K562 (cell line): ENCODE results near the gene HHLA2. TPM values are rescaled to one million over a fixed set of nuclear protein-coding genes. Genes with fewer than 3 reads are reported as not detected.

ENCODE experiments used
- ATAC-seq: fragments of 200-7000 bp; cut with Tn5 transposase; 3 replicates; pipeline ENCODE4 v1.9.1; 2020; ENCODE audit warnings: moderate library complexity
- BruUV-seq: library from RNA; stranded (reverse); fragments of 400-500 nt; replicated peaks from 2 replicates; lab custom pipeline; 2021; lab: Mats Ljungman, UMichigan
- CTCF ChIA-PET: fragments of 300-600 bp; formaldehyde crosslinking; extraction: SDS; loops from one replicate; lab custom pipeline; 2021; ENCODE audit warnings: low intra/inter-chr PET ratio; lab: Yijun Ruan, JAX
- POLR2A ChIA-PET: fragments of 300-600, 350-650 bp; sonication (Branson Sonifier 250); formaldehyde crosslinking; extraction: SDS; loops from one replicate; lab custom pipeline; 2021; ENCODE audit warnings: antibody characterized with exemption, inconsistent platforms; lab: Yijun Ruan, JAX
- DNase-seq, 4 experiments: peaks; one replicate each; pipeline versions ENCODE4 v3.0.0 to v3.0.0-alpha.2; 2011 to 2018; ENCODE audit warnings: low spot score in 3 of 4, mixed read lengths in 3 of 4; ENCODE audit errors: extremely low read depth in 1 of 4
- FAIRE-seq: peaks from 2 replicates; lab custom pipeline; 2011; peaks lifted over from hg19 to GRCh38; lab: Jason Lieb, UNC
- H2AFZ ChIP-seq: 2 replicates; pipeline ENCODE4 v1.6.0; 2011; ENCODE audit warnings: low read depth, low read length, control low read depth, inconsistent platforms
- H3K27ac ChIP-seq: fragments of 200-600 bp; 3 replicates; pipeline ENCODE4 v1.8.0; 2011; ENCODE audit warnings: low read depth, mild to moderate bottlenecking, control low read depth, inconsistent platforms, low read length, moderate library complexity, mixed read lengths; ENCODE audit errors: extremely low read depth
- H3K27me3 ChIP-seq, 2 experiments: fragments of 300-600 bp in 1 of 2; 2 replicates in 1 of 2; 3 replicates in 1 of 2; pipeline versions ENCODE4 v1.6.0 to v1.8.0; 2011; ENCODE audit warnings: inconsistent platforms in 2 of 2, low read length in 2 of 2, mild to moderate bottlenecking in 1 of 2, mixed read lengths in 1 of 2, moderate library complexity in 1 of 2; ENCODE audit not compliant: control insufficient read depth in 2 of 2, insufficient read depth in 2 of 2
- H3K36me3 ChIP-seq: fragments of 300-600 bp; 3 replicates; pipeline ENCODE4 v1.8.0; 2011; ENCODE audit warnings: mild to moderate bottlenecking, low read length, inconsistent platforms; ENCODE audit not compliant: control insufficient read depth, insufficient read depth
- H3K4me1 ChIP-seq, 2 experiments: fragments of 200-600 bp in 1 of 2; replicated peaks in 1 of 2; 2 replicates in 1 of 2; 3 replicates in 1 of 2; pipeline versions ENCODE4 v1.5.1 to v1.8.0; 2011; ENCODE audit warnings: inconsistent platforms in 2 of 2, low read length in 2 of 2, mild to moderate bottlenecking in 1 of 2, mixed read lengths in 1 of 2, moderate library complexity in 1 of 2; ENCODE audit not compliant: control insufficient read depth in 2 of 2, insufficient read depth in 2 of 2
- H3K4me2 ChIP-seq: 2 replicates; pipeline ENCODE4 v1.6.1; 2011; ENCODE audit warnings: low read length, control low read depth, inconsistent platforms, mixed read lengths; ENCODE audit not compliant: insufficient read depth
- H3K4me3 ChIP-seq: fragments of 200-600 bp; sonication (generic), shearing (Covaris generic); 2 replicates; pipeline ENCODE4 v1.5.1; 2016; ENCODE audit warnings: control low read depth, inconsistent platforms
- H3K79me2 ChIP-seq: fragments of 200-600 bp; 3 replicates; pipeline ENCODE4 v1.8.0; 2011; ENCODE audit warnings: low read length, inconsistent platforms; ENCODE audit not compliant: control insufficient read depth, insufficient read depth
- H3K9ac ChIP-seq, 2 experiments: 2 replicates each; pipeline versions ENCODE4 v1.6.0 to v1.6.1; 2011; ENCODE audit warnings: low read depth in 2 of 2, low read length in 2 of 2, control low read depth in 1 of 2, inconsistent platforms in 1 of 2, mild to moderate bottlenecking in 1 of 2, mixed read lengths in 1 of 2; ENCODE audit not compliant: insufficient read depth in 1 of 2
- H3K9me1 ChIP-seq: one replicate; pipeline ENCODE4 v1.6.0; 2011; ENCODE audit warnings: inconsistent platforms, mild to moderate bottlenecking, low read length, moderate library complexity; ENCODE audit not compliant: control insufficient read depth, insufficient read depth
- H3K9me3 ChIP-seq: replicated peaks from 2 replicates; pipeline ENCODE4 v1.5.1; 2011; ENCODE audit warnings: low read depth, low read length, inconsistent platforms; ENCODE audit not compliant: control insufficient read depth, insufficient read depth
- H4K20me1 ChIP-seq: replicated peaks from 2 replicates; pipeline ENCODE4 v1.6.1; 2011; ENCODE audit warnings: low read length, inconsistent platforms, mixed read lengths; ENCODE audit not compliant: control insufficient read depth, insufficient read depth
- ZNF717 ChIP-seq: fragments of 250-450 bp; sonication (Bioruptor Pico); IDR thresholded peaks from 2 replicates; pipeline ENCODE4 v1.5.0; 2021
- WGBS: fragments of 100-300 bp; shearing (Covaris generic); methylation state at CpG from one replicate; pipeline ENCODE4 v1.1.6; 2016; ENCODE audit warnings: low coverage, mixed read lengths; ENCODE audit not compliant: insufficient coverage; ENCODE audit errors: missing lambda C conversion rate; 5-methylcytosine and 5-hydroxymethylcytosine counted together
- in situ Hi-C: fragments of 300-500 bp; cut with MboI; formaldehyde crosslinking; loops from 4 replicates; pipeline ENCODE4 v1.15.0; 2018; ENCODE audit warnings: inconsistent platforms, mixed read lengths
- intact Hi-C: fragments of 100-400 bp; cut with micrococcal nuclease; formaldehyde crosslinking; loops from 2 replicates; pipeline ENCODE4 v1.14.2; 2022
- polyA plus RNA-seq, 8 experiments: library from polyadenylated mRNA; depleted of rRNA in 4 of 8; stranded (reverse) in 5 of 8; unstranded in 3 of 8; fragments of >200 nt; fragmentation: Nextera tagmentation in 2 of 8; fragmentation: Illumina TruSeq in 1 of 8; extraction: Ambion mirVana in 2 of 8; extraction: Trizol in 1 of 8; gene quantifications; 2 replicates each; pipeline versions ENCODE4 v1.2.1 to v1.2.3, GENCODE V29; 2011 to 2014; ENCODE audit warnings: inconsistent platforms in 1 of 8, missing spikeins in 1 of 8
- total RNA-seq, 7 experiments: library from RNA; depleted of rRNA in 6 of 7; stranded (reverse); fragments of >200 nt in 6 of 7; fragmentation: Illumina TruSeq in 2 of 7; extraction: Trizol in 2 of 7; gene quantifications; 2 replicates each; pipeline versions ENCODE4 v1.2.1 to v1.2.3, GENCODE V29; 2011 to 2021; ENCODE audit warnings: low replicate concordance in 1 of 7
- TF ChIP-seq, protein P1 (sequence below): fragments of 450-650 bp; IDR thresholded peaks from 2 replicates; pipeline ENCODE4 v1.6.1; 2016; ENCODE audit warnings: borderline replicate concordance
- TF ChIP-seq, protein P2 (sequence below), 3 experiments: IDR thresholded peaks in 2 of 3; conservative IDR thresholded peaks in 1 of 3; 2 replicates each; pipeline ENCODE4 v1.5.1; 2011 to 2012; ENCODE audit warnings: low read length in 3 of 3, mild to moderate bottlenecking in 3 of 3, control low read depth in 2 of 3, improper control_type of control experiment in 1 of 3, inconsistent platforms in 1 of 3, low read depth in 1 of 3, mixed read lengths in 1 of 3, moderate library complexity in 1 of 3; ENCODE audit not compliant: insufficient read depth in 2 of 3

HHLA2 gene
- total and polyA plus RNA-seq, 9 of the 15 experiments (the other 6 are each of a cell fraction or from before 2014, with no cell fraction given), result 0.04 TPM; not detected in 7

DNA sequence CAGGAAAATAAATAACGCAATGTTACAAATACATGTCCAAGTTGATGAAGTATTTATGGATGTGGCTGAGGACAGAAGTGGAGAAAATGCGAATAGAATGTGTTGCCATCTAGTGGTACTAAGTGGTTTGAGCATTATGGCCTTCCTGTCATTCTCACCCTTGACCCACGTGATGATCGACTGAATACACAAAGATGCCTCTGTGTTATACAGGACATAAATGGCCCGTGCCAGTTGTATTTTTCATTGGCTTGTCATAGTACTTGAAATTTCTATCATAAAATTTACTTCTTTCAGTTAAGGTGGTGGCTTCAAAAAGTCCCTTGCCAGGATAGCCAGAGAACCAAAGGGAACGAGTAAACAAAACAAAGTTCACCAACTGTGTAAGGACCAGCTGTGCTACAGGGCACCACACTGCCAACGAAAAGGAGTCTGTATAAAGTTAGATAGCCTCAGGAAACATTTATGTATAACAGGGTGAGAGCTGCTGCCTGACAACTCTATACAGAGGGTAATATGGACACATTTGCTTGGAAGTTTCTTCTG lies 110.4 kb downstream of the HHLA2 start (continued):
- TF ChIP-seq, protein P1, sequence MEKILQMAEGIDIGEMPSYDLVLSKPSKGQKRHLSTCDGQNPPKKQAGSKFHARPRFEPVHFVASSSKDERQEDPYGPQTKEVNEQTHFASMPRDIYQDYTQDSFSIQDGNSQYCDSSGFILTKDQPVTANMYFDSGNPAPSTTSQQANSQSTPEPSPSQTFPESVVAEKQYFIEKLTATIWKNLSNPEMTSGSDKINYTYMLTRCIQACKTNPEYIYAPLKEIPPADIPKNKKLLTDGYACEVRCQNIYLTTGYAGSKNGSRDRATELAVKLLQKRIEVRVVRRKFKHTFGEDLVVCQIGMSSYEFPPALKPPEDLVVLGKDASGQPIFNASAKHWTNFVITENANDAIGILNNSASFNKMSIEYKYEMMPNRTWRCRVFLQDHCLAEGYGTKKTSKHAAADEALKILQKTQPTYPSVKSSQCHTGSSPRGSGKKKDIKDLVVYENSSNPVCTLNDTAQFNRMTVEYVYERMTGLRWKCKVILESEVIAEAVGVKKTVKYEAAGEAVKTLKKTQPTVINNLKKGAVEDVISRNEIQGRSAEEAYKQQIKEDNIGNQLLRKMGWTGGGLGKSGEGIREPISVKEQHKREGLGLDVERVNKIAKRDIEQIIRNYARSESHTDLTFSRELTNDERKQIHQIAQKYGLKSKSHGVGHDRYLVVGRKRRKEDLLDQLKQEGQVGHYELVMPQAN, result no peak
- TF ChIP-seq, protein P2, sequence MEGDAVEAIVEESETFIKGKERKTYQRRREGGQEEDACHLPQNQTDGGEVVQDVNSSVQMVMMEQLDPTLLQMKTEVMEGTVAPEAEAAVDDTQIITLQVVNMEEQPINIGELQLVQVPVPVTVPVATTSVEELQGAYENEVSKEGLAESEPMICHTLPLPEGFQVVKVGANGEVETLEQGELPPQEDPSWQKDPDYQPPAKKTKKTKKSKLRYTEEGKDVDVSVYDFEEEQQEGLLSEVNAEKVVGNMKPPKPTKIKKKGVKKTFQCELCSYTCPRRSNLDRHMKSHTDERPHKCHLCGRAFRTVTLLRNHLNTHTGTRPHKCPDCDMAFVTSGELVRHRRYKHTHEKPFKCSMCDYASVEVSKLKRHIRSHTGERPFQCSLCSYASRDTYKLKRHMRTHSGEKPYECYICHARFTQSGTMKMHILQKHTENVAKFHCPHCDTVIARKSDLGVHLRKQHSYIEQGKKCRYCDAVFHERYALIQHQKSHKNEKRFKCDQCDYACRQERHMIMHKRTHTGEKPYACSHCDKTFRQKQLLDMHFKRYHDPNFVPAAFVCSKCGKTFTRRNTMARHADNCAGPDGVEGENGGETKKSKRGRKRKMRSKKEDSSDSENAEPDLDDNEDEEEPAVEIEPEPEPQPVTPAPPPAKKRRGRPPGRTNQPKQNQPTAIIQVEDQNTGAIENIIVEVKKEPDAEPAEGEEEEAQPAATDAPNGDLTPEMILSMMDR (IDR thresholded peaks at IDR 0.05 in 2 of 3, conservative IDR thresholded peaks at IDR 0.05 in 1 of 3; ENCODE audit: insufficient read depth in 2 of 3, low read depth in 1 of 3, low read length in 3 of 3), result peak; percentile 55 to 75 (median 61)

DNA sequence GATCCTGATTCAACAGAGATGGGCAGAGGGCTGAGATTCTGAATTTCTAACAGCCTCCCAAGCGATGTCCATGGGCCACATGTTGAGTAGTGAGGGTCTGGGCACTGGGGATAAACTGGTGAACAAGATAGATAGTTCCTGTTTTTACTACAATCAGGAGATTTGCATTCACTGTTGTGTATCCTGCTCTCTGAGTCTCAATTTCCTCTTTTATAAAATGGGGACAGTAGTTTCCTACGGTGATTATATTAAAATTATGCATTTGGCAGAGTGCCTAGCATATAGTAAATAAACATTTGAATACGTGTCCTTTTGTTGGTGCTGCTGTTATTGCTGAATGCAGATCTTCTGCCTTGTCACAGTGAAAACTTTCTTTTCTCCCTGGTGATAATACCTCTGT lies 111.5 kb downstream of the HHLA2 start:
- in situ Hi-C loops (loop anchor here (10.0 kb wide), 1 partner anchor 253 kb away; no protein-coding TSS in a partner anchor), intact Hi-C loops (loop anchor here (10.0 kb wide), 1 partner anchor 473 kb away; no protein-coding TSS in a partner anchor)
- no peaks in the 10 kb centered on the region for H3K9me3 ChIP-seq
- H3K4me1 ChIP-seq, result no peaks in the 10 kb centered on the region
- BruUV-seq, result no TSS peak
- no peak overlapping the region for H3K4me2 ChIP-seq
- no peak overlapping the region for H3K4me3 ChIP-seq
- WGBS, result 0% methylated on average over 3 of the region's 3 CpGs
- H3K9me1 ChIP-seq, result no peaks in the 10 kb centered on the region
- DNase-seq (no peak), FAIRE-seq (no peak), ATAC-seq (no peak)
- H3K9ac ChIP-seq, result no peak overlapping the region
- H3K79me2 ChIP-seq, result no peaks in the 10 kb centered on the region
- no peaks in the 10 kb centered on the region for H3K36me3 ChIP-seq
- no peak overlapping the region for H3K27ac ChIP-seq
- no peak overlapping the region for H2AFZ ChIP-seq
- no peaks in the 10 kb centered on the region for H4K20me1 ChIP-seq
- POLR2A ChIA-PET, result no interaction called here
- H3K27me3 ChIP-seq, result no peaks in the 10 kb centered on the region; a peak in 1 of 5 replicates
- TF ChIP-seq ZNF717, result no peak
- TF ChIP-seq, all 486 proteins: peak for 0
- CTCF ChIA-PET, result no interaction called here
